Body of pancreas (tissue), 4 donors: ENCODE results near the gene KCNQ5. TPM values are rescaled to one million over a fixed set of nuclear protein-coding genes. Genes with fewer than 3 reads are reported as not detected.

Source experiments
- ATAC-seq: fragments of 150-250 bp; one replicate; pipeline ENCODE4 v1.9.1; 2016
- DNase-seq, 4 donors: peaks; one replicate each; pipeline ENCODE4 v3.0.0-alpha.2; 2019
- H3K27ac ChIP-seq, 4 donors: fragments of 200-600 bp; sonication (generic); 1 replicate in 3 of 4; 2 replicates in 1 of 4; pipeline versions ENCODE4 v1.5.1 to v1.6.1; 2016 to 2019; ENCODE audit warnings: mild to moderate bottlenecking in 1 of 4, mixed read lengths in 1 of 4, moderate library complexity in 1 of 4
- H3K27me3 ChIP-seq, 2 donors: fragments of 200-600 bp; sonication (generic); one replicate each; pipeline ENCODE4 v1.6.0; 2016; ENCODE audit warnings: mild to moderate bottlenecking in 1 of 2
- H3K36me3 ChIP-seq, 2 donors: fragments of 200-600 bp; sonication (generic); replicated peaks in 1 of 2; 2 replicates each; pipeline ENCODE4 v1.5.1; 2016; ENCODE audit warnings: low read depth in 2 of 2; ENCODE audit not compliant: insufficient read depth in 1 of 2
- H3K4me1 ChIP-seq: fragments of 200-600 bp; sonication (generic); one replicate; pipeline ENCODE4 v1.6.0; 2016
- H3K4me3 ChIP-seq, 2 donors: fragments of 200-600 bp; sonication (generic); 1 replicate in 1 of 2; 2 replicates in 1 of 2; pipeline ENCODE4 v1.5.1; 2016 to 2019
- H3K9me3 ChIP-seq, 3 donors: fragments of 200-600 bp; sonication (generic); 1 replicate in 2 of 3; 2 replicates in 1 of 3; pipeline ENCODE4 v1.5.1; 2016
- POLR2A ChIP-seq, 3 donors: fragments of 450-650 bp; IDR thresholded peaks; one replicate each; pipeline ENCODE4 v1.6.1; 2016; ENCODE audit warnings: antibody characterized with exemption in 3 of 3, mild to moderate bottlenecking in 2 of 3
- WGBS, 2 donors: methylation state at CpG; one replicate each; pipeline ENCODE4 v1.1.5; 2017; 5-methylcytosine and 5-hydroxymethylcytosine counted together
- intact Hi-C: fragments of 100-400 bp; cut with DNase I; formaldehyde crosslinking; loops from one replicate; pipeline ENCODE4 v1.15.1; 2023
- total RNA-seq, 2 donors: library from RNA; depleted of rRNA; stranded (reverse); fragments of >200 nt; gene quantifications; one replicate each; pipeline ENCODE4 v1.1.0, GENCODE V29; 2016
- TF ChIP-seq, protein P1 (sequence below), 7 experiments: fragments of 450-650 bp in 4 of 7; fragments of 200-600 bp in 3 of 7; sonication (generic) in 3 of 7; IDR thresholded peaks; one replicate each; pipeline ENCODE4 v1.5.1; 2016 to 2019; ENCODE audit warnings: antibody characterized with exemption in 7 of 7

KCNQ5 gene
- total RNA-seq, 2 donors from 2014 or later, result 1.0 to 1.6 TPM

DNA sequence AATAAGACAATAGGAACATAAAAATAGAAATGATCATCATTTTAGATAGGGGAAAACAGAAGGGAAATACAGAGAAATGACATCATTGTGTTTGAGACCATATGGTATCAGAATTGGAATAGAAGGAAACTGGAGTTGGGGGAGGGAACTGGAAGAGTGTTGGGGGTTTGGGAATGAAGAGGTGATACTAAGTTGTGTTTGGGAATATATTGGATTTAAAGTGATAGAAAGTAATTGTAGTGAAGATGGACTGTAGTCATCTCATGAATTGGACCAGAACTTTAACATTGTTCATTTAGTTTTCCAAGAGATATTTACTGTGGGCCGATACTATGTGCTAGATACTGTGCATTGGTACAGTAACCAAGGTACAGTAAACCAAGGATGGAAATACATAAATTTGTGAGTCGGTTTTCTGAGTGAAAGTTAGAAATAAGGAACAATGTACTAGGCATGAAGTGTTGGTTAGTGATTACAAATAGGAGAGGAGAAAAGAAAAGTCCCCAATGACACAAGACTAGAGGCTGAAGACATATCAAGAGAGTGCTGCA is 32.3 kb downstream of the KCNQ5 start:
- Histone ChIP-seq H3K4me3 (no peak overlapping the region), H3K9me3 (no peaks in the 10 kb centered on the region), H3K27me3 (no peaks in the 10 kb centered on the region), H3K4me1 (no peaks in the 10 kb centered on the region), H3K27ac (no peak overlapping the region), H3K36me3 (no peaks in the 10 kb centered on the region)
- 65 to 71% methylated on average over 2 of the region's 2 CpGs for WGBS, 2 donors
- no peak for DNase-seq
- intact Hi-C loops, result no loop called here
- TF ChIP-seq, protein P1, sequence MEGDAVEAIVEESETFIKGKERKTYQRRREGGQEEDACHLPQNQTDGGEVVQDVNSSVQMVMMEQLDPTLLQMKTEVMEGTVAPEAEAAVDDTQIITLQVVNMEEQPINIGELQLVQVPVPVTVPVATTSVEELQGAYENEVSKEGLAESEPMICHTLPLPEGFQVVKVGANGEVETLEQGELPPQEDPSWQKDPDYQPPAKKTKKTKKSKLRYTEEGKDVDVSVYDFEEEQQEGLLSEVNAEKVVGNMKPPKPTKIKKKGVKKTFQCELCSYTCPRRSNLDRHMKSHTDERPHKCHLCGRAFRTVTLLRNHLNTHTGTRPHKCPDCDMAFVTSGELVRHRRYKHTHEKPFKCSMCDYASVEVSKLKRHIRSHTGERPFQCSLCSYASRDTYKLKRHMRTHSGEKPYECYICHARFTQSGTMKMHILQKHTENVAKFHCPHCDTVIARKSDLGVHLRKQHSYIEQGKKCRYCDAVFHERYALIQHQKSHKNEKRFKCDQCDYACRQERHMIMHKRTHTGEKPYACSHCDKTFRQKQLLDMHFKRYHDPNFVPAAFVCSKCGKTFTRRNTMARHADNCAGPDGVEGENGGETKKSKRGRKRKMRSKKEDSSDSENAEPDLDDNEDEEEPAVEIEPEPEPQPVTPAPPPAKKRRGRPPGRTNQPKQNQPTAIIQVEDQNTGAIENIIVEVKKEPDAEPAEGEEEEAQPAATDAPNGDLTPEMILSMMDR (IDR thresholded peaks at IDR 0.05), result no peak
- TF ChIP-seq POLR2A (IDR thresholded peaks at IDR 0.05), result no peak
- no peak for ATAC-seq

DNA sequence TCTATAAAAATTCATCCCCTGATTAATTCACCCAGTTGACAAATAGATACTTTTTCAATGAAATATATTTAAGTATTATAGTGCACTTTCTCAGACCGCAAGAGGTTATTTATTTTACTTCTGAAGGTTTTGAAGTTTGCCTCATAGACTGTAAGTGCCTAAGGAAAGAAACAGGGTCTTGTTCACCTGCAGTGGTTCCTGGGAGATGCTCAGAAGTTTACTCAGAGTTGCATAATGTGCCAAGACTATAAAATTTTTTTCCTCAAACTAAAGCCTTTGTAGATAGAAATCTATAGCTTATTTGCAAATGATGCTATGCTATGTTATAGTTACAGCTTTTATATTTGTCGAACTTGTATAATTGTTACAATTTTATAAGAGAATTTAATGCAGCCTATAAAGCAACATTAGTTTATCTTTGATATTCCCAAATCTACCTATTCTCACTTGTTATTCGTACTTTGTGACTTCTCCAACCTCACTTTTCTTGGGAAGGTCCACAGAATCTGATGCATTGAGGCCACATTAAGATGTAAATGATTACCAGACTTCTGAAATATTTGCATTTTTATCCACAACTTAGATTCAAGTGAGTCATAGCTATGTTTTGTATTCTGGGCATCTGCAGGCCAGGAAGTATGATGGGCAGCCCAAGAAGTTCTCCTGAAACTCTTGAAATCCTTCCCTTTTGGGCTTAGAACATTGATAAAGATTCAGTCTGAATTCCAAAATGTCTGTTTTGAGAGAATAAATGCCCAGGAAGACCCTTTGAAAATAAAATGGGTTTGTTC is 35.7 kb downstream of the KCNQ5 start:
- no peak for ATAC-seq
- WGBS, 2 donors, result 82 to 85% methylated on average over 3 of the region's 3 CpGs
- Histone ChIP-seq H3K27me3 (no peaks in the 10 kb centered on the region), H3K4me1 (no peaks in the 10 kb centered on the region), H3K36me3 (no peaks in the 10 kb centered on the region), H3K27ac (no peak overlapping the region), H3K4me3 (no peak overlapping the region), H3K9me3 (no peaks in the 10 kb centered on the region)
- intact Hi-C loops, result no loop called here
- no peak for DNase-seq
- TF ChIP-seq, protein P1 (IDR thresholded peaks at IDR 0.05), result no peak
- no peak for TF ChIP-seq POLR2A (IDR thresholded peaks at IDR 0.05)

DNA sequence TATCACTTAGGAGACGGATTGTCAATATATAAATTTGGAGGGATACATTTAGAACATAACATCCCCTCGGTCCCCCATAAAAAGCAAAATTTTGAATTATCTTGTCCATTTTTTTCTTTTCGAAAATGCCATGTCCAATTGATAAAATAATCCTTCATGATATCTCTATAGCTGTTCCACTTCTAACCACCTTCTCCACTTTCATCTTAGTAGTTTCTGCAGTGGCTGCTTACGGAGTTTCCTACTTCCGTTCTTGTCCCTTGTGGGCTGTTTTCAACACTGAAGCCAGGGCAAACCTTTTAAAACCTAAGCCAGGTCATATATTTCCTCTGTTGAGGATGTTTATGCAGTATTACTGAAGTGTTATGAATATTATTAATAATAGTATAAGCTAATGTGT is 37.9 kb downstream of the KCNQ5 start:
- no peak overlapping the region for H3K4me3 ChIP-seq
- H3K27me3 ChIP-seq, result no peaks in the 10 kb centered on the region
- no peaks in the 10 kb centered on the region for H3K4me1 ChIP-seq
- WGBS, 2 donors, result 86 to 89% methylated on average over 5 of the region's 5 CpGs
- intact Hi-C loops, result no loop called here
- TF ChIP-seq, protein P1 (IDR thresholded peaks at IDR 0.05), result no peak
- TF ChIP-seq POLR2A (IDR thresholded peaks at IDR 0.05), result no peak
- no peak for ATAC-seq
- H3K9me3 ChIP-seq, result no peaks in the 10 kb centered on the region
- no peak overlapping the region for H3K27ac ChIP-seq
- H3K36me3 ChIP-seq, result no peaks in the 10 kb centered on the region
- DNase-seq, result no peak

DNA sequence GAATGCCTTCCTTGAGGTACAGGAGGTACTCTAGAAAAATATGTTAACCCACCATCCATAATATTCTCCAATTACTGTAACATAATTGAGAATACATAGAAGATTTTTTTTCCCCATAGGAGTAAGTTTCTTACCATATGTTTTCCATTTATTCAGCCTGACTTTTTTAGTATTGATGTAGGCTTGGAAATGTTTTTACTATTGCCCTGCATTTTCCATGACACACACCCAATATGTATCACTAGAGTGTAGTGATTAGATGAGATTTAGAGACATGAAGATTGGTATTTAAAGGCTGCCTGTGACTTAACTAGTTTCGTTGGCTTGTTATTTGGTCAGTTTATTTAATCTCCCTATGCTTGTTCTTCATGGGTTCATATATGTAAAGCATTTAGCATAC is 39.5 kb downstream of the KCNQ5 start:
- no peak overlapping the region for H3K4me3 ChIP-seq
- no peak for ATAC-seq
- TF ChIP-seq, protein P1 (IDR thresholded peaks at IDR 0.05), result no peak
- no peak for TF ChIP-seq POLR2A (IDR thresholded peaks at IDR 0.05)
- no peak for DNase-seq
- H3K9me3 ChIP-seq, result no peaks in the 10 kb centered on the region
- H3K4me1 ChIP-seq, result no peaks in the 10 kb centered on the region
- no peaks in the 10 kb centered on the region for H3K36me3 ChIP-seq
- WGBS, 2 donors, result 73 to 77% methylated on average over 1 of the region's 1 CpG
- intact Hi-C loops, result no loop called here
- H3K27me3 ChIP-seq, result no peaks in the 10 kb centered on the region
- H3K27ac ChIP-seq, result no peak overlapping the region

DNA sequence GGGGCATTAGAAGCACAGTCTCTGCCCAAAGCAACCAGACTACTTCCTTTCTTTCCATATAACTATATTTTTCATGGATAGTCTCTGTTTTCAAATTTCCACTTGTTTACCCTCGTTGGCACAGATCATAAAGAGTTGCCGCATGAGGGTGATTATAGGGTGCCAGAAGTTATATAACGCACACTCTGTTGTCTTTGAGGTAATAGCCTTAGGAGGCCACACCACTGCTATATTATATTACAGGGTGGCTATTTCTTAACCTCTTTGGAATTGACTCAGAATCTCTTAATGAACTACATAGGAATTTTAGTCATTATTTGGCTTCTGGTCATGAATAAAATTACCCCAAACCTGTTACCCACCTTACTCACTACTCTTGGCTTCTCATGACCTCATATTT is 43.7 kb downstream of the KCNQ5 start:
- no peaks in the 10 kb centered on the region for H3K27me3 ChIP-seq
- 74 to 75% methylated on average over 3 of the region's 3 CpGs for WGBS, 2 donors
- H3K36me3 ChIP-seq, result no peaks in the 10 kb centered on the region
- TF ChIP-seq, protein P1 (IDR thresholded peaks at IDR 0.05), result no peak
- TF ChIP-seq POLR2A (IDR thresholded peaks at IDR 0.05), result no peak
- H3K4me3 ChIP-seq, result no peak overlapping the region
- H3K4me1 ChIP-seq, result no peaks in the 10 kb centered on the region
- ATAC-seq (no peak), DNase-seq (no peak)
- intact Hi-C loops, result no loop called here
- no peaks in the 10 kb centered on the region for H3K9me3 ChIP-seq
- no peak overlapping the region for H3K27ac ChIP-seq
